Femur (tissue), 1 donor: ENCODE results near the gene ERF.

Experiments
- DNase-seq: peaks from one replicate; pipeline ENCODE4 v3.0.0-alpha.2; 2017

Gene ERF

GRCh38 chr19:42239544-42240220, 15.2 kb downstream of the ERF start:
- DNase-seq, result no peak

DNA sequence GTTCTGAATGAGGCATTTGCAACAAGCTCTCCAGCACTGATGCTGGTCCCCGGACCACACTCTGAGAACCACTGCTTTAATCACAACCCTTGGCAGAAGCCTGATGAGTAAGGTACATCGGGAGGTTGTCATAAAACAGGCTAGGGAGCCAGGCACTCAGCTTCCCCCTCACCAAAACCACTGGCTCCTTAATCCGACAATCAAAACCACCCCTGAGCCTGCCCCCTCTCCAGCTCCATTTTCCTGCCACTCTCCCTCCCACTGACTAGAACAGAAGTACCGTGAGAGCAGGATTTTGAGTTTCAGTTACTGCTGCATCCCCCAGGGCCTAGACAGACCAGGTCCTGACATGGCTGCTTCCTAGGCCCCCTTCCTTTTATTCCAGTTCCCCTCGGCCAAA, 19.7 kb downstream of the ERF start:
- no peak for DNase-seq

DNA sequence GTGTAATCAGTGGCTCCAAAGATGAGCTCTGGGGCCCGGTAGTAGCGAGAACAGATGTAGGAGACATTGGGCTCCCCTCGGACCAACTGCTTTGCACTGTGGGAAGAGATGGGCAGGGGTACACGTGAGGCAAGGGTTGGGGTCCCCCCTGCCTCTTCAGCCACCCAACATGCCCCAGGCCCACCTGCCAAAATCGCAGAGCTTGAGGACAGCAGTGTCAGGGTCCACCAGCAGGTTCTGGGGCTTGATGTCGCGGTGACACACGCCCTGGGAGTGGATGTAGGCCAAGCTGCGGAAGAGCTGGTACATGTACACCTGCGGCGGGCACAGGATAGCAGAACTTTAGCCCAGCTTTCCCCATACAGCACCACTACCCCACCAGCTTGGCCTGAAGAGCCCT, 20.6 kb downstream of the ERF start:
- no peak for DNase-seq

- no peak for DNase-seq
These were observed 21.1 kb downstream of the ERF start for GRCh38 chr19:42233678-42234292.

DNA sequence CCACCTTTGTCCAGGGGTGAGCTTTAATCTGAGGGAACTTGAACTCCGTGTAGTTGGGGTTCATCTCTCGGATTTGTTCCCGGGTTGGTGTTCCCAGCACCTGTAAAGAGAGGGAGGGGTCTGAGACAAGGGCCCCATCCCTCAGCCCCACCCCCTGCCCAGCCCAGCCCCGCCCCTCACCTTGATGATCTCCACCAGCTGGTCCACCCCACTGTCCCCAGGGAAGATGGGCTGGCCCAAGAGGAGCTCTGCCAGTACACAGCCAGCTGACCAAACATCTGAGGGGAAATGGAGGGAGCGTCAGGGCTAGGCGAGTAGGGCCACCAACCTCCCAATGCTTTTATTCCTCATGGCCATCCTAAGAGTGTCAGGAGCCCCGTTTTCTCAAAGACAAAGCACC, 21.8 kb downstream of the ERF start:
- no peak for DNase-seq

DNA sequence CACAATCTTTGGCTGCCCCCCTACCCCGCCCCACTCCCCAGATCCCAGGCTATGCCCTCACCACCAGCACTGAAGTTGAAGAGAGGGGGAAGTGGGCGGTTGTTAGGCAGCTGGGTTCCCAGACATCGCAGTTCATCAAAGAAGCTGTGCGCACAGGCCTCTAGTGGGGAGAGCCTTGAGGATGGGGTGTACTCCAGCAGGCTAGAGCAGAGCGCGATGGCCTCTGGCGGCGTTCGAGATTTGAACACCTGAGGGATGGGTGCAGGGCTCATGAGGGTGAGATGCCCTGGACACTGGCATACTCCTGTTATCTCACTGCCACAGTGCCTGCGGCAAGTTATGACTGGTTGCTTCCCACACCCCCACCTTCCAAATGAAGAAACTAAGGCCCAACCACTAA, 22.5 kb downstream of the ERF start:
- DNase-seq, result no peak

DNA sequence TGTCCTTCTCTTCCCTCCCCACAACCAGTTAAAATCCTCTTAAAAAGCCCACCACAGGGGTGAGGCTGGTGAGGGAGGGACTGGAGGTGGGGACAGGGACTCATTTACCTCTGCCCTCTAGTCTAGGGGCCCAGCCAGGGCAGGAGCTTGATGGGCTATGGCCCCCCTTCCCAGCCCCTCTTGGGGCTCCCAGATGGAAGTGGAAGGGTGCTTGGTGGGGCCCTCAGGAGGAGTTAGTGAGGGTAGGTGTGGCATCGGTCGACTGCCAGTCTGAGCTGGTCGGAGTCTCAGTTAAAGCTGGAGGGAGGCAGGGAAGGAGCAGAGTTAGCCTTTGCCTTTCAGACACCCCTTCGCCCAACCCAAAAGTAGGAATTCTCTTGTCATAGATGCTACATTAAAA, 24.4 kb downstream of the ERF start:
- DNase-seq, result no peak

DNA sequence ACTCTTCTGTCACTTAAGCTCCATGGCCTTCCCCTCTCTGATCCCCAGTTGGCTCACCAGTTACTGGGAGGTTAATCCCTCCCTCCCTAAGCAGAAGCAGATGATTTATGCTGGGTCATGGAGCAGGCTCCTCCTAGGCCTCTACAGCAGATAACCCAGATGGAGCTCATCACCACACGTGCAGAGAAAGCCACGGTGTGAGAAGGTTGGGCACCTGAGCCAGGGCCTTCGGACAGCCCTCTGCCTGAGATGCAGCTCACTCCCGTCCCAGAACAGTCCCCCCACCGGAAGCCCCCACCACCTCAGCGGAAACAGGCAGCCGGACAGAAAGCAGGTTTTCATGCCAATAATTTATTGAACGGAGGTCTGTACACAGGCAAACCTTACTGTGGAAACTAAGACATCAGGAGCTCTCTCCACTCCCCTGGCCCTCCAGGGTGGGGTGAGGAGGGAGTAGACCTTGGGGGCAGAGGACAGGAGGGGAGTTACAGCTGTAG, 25.0 kb downstream of the ERF start:
- no peak for DNase-seq

GRCh38 chr19:42229301-42229854, 25.6 kb downstream of the ERF start:
- DNase-seq, result no peak

DNA sequence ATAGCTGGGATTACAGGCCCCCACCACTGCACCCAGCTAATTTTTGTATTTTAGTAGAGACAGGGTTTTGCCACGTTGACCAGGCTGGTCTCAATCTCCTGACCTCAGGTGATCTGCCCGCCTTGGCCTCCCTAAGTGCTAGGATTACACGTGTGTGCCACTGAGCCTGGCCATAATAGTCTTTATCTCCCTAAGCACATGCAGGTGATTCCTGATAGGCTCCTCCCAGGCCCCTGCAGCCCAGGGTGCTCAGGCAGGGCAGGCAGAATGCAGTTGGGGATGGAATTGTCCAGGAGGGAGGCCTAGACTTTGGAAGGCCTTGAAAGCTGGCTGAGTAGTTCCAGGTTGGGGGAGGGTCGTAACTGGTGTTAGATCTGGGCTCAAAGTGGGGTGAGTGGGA, 26.3 kb downstream of the ERF start:
- DNase-seq, result no peak

DNA sequence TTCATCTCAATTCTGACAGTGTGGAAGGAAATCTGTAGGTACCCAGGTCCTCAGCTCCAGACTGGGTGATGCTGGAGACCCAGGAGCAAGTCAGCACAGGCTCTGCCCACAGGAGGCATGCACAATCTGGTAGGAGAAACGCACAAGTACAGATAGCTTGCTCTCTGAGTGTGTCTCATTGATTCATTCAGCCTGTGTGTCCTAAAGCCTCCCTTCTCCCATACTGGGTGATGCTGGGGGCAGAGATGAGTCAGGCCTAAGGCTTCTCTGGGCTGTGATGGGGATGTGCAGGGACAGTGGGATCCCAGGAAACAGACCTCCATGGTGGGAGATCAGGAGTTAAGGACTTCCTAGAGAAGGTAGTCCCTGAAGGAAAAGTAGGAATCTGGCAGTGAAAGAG, 28.0 kb downstream of the ERF start:
- no peak for DNase-seq

DNA sequence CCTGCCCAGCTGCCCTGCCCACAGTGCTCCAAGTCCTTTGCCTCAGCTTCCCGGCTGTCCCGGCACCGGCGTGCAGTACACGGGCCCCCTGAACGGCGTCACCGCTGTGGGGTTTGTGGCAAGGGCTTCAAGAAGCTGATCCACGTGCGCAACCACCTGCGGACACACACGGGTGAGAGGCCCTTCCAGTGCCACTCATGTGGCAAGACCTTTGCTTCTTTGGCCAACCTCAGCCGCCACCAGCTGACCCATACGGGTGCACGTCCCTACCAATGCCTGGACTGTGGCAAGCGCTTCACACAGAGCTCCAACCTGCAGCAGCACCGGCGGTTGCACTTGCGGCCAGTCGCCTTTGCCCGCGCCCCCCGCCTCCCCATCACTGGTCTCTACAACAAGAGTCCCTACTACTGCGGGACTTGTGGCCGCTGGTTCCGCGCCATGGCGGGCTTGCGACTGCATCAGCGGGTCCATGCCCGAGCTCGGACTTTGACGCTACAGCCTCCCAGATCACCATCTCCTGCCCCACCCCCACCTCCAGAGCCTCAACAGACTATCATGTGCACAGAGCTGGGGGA, 29.1 kb downstream of the ERF start:
- DNase-seq, result no peak

- DNase-seq, result no peak
These were observed 29.8 kb downstream of the ERF start for GRCh38 chr19:42224940-42225717.

GRCh38 chr19:42220751-42221097, 34.2 kb downstream of the ERF start:
- DNase-seq, result no peak

GRCh38 chr19:42219812-42220750, 34.8 kb downstream of the ERF start, which contains the start of gene ZNF526:
Gene ZNF526 (plus strand): TSS chr19:42220312. CDS start chr19:42224404, 4,092 bp downstream.
- DNase-seq, result peak; percentile 99

DNA sequence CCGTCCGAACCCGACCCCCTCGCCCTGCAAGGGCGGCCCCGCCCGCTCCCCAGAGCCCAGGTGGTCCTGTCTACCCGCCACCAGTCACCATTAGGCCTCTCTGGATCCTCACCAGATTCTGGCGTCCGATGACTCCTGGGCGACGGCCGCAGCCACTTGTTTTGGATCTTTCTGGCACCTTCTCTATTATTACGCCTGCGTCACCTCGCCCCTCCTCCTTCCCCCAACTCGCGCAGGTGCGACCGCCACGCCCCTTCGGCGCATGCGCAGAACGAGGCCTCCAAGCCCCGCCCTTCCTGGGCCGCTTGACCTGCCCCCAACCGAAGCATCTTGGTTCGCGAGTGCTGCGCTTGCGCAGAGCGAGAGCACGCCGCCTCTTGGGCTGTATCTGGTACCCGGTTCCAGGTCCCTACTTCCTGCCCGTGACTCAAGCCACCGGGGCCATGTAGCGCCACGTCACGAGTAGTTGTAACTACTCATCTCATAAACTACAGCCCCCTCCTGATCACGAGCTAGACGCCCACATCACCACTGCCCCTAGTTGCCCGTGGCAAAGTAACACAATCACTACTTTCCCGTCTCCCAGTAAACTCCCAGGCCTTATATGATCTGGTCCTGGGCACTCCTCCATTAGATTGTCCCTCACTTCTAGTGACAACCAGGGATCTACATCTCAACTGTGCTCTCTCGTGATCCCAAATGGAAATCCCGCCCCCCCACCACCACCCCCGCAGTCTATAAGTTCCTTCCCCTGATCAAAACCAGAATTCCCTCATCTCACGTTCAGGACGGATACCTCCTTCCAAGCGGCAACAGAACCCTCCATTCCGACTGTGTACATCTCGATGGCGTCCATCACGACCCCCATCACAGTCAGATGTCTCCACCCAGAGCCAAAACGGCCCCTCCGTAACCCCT, 37.1 kb downstream of the ERF start, which contains the start of gene DEDD2:
DEDD2 (minus strand) TSS at position 158 of the 918 bp plus-strand sequence. CDS start 670 bp downstream, outside the sequence.
- peak; percentile 98 for DNase-seq

DNA sequence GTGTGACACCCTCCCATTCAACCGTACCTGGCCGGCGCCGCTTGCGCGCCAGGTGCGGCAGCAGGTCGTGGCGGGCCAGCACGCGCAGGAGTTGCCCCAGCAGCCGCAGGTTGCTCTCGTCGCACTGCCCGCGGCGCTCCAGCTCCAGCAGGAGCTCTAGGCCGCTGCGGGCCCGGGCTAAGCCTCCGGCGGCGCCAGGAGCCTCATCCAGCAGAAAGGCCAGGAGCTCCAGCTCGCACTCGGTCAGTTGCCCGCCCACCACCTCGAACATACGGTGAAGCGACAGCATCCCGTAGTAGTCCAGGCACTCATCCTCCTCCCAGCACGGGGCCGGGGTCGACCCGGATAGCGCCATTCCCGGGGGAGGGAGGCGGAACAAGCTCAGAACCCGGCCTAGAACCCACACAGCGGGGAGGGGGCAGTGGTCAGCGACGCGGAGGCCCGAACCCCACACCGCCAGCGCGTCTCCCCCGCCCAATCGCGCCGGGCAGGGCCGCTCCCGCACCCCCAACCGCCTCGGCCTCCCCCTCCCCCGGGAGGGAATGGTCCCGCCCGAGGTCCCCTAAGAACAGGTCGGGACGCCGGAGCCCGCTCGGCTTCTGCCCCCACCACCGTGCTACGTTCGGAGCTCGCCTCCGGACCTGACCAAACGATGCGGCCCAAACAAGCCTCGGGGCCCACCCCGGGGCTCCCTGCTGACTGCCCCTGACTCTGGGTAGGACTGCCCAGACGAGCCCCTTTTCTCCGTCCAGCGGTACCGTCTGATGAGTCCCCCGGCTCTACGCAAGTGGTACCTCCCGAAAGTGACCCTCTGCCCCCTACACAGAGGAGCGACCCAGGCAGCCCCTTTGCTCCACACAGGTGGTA, 38.0 kb downstream of the ERF start:
- DNase-seq, result peak; percentile 59

- peak; percentile 15 for DNase-seq
These were observed 40.0 kb downstream of the ERF start for GRCh38 chr19:42214810-42215485.

- DNase-seq, result no peak
These were observed 42.0 kb downstream of the ERF start for GRCh38 chr19:42212886-42213285.
